GM10266 (cell line): ENCODE results near the gene POC1B.

Source experiments
- DNase-seq: peaks from one replicate; pipeline ENCODE4 v3.0.0; 2012; ENCODE audit errors: extremely low spot score
- TF ChIP-seq, protein P1 (sequence below): IDR thresholded peaks from 2 replicates; pipeline ENCODE4 v1.5.1; 2012; ENCODE audit warnings: mild to moderate bottlenecking, low read depth; ENCODE audit not compliant: control insufficient read depth, insufficient read depth; ENCODE audit errors: missing control alignments

The POC1B gene

DNA sequence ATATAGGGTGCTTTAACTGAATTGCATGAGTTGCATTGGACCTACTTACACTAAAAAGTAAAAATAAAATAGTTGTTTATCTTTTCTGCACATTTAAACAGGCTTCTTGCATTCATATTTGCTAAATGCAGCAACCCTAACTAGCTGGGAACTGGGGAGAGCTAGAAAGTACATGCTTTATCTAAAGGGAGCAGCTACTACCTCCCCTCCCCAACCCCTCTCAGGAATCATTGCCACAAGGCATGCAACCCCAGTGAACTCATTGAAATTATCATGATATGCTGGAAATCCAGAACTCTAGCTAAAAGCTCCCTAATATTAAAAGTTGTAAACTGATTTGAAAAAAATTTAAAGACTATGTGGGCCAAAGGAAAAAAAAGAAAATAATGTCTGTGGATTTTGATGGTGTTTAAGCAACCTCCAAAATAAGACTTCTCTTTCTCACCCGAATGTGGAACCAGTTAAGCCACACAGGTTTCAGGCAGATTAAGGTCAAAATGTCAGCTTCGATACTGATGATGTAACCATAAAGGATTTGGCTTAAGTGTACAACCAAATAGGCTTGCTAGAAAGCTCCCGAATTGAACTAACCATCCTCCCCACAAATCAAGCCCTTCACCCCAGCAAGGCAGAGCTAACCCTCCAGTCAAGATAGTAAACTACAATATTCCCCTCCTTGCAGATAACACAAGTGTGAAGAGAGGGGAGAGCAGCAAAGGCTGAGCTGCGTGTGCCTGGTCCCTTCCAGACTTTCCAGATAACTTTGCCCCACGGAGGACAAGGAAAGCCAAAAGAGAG lies 13.8 kb upstream of the POC1B start:
- DNase-seq, result no peak
- TF ChIP-seq, protein P1, sequence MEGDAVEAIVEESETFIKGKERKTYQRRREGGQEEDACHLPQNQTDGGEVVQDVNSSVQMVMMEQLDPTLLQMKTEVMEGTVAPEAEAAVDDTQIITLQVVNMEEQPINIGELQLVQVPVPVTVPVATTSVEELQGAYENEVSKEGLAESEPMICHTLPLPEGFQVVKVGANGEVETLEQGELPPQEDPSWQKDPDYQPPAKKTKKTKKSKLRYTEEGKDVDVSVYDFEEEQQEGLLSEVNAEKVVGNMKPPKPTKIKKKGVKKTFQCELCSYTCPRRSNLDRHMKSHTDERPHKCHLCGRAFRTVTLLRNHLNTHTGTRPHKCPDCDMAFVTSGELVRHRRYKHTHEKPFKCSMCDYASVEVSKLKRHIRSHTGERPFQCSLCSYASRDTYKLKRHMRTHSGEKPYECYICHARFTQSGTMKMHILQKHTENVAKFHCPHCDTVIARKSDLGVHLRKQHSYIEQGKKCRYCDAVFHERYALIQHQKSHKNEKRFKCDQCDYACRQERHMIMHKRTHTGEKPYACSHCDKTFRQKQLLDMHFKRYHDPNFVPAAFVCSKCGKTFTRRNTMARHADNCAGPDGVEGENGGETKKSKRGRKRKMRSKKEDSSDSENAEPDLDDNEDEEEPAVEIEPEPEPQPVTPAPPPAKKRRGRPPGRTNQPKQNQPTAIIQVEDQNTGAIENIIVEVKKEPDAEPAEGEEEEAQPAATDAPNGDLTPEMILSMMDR, result no peak

DNA sequence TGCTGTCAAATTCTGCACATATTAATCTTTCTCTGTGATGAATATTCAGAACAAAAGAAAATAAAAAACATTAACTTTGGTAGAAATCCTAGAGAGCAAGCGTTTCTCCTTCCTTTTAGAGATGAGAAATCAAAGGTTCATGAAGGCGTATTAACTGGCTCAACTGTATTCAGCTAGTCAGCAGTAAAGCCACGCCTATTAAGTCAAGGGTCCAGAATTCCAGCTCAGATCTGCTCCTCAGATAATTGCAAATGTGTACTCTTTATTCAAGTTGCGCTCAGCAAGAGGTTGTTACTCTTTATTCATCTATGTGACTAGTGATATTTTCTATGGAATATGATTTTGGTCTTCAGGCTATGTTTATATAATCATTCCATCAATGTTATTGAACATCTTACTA lies 13.1 kb upstream of the POC1B start:
- DNase-seq, result no peak
- TF ChIP-seq, protein P1, result no peak

DNA sequence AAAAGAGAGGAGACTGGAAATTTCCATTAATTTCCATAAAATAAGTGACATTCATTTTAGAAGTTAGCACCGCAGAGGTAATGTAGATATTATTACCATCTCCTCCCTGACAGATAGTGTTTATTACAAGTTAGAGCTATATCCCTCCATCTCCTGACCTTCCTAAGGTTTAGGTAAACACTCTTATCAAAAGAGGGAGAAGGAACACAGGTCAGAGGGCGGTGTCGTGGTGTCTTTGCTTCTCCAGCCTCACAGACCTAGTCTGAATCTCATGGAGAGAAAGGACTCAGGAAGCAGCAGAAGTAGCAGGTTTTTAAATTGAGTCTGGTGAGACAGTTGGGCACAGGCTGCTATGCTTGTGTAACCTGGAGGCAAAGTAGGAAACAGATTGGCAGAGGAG lies 11.5 kb upstream of the POC1B start:
- TF ChIP-seq, protein P1, result no peak
- DNase-seq, result no peak

- TF ChIP-seq, protein P1, result peak; percentile 69
- peak; percentile 50 for DNase-seq
Observed at GRCh38 chr12:89529738-89530137, 3.9 kb upstream of the POC1B start.

GRCh38 chr12:89528434-89528833 lies 2.6 kb upstream of the POC1B start:
- DNase-seq, result no peak
- TF ChIP-seq, protein P1, result no peak

DNA sequence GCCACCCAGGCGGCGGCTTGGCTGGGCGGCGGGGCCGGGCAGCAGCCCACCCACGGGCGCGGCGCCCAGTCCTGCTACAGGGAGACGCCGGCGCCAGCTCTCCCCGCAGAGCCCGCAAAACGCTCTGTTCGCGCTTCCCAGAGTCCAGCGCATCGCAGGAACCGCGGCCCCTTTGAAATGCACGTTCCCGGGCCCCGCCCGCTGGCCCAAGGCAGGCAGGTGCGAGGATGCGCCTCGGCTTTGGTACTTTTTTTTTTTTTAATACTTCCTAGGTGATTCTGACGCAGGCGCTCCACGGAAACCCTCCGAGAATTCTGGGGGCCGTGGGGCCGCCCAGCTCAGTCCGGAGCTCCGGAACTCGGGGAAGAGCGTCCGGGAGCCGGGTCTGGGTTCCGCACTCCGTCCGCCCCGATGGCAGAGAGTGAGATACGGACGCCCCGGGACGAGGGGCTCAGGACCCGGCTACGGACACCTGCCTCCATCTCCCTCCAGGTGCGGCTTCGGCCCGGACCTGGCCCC lies 483 bp downstream of the POC1B start:
- TF ChIP-seq, protein P1, result no peak
- peak; percentile 50 for DNase-seq
